ENCODE data around the gene RSRC1. TPM values are rescaled to one million over a fixed set of nuclear protein-coding genes. Genes with fewer than 3 reads are reported as not detected.

RSRC1 gene
- total and polyA plus RNA-seq, 2 donors (not counting 1 experiment from before 2014, with no cell fraction given), result 4.5 to 54.6 TPM

- H3K4me2 ChIP-seq (replicated peaks; ENCODE audit: low read depth, low read length, poor library complexity, severe bottlenecking), result no peak overlapping the region
- no peaks in the 10 kb centered on the region for H3K9me3 Mint-ChIP-seq (ENCODE audit: insufficient read depth)
- no peak overlapping the region for H3K4me3 Mint-ChIP-seq
- ChIA-PET CTCF (no interaction called here), POLR2A (no interaction called here)
- H3K9ac ChIP-seq (ENCODE audit: low read length), result no peak overlapping the region
- peaks cover 0 to 2% (median 0%) of the 10 kb centered on the region in 4 experiments for H3K27me3 ChIP-seq (replicated peaks in 1 of 4; ENCODE audit: control extremely low read depth in 1 of 4, control insufficient read depth in 3 of 4, insufficient read depth in 4 of 4, low read length in 3 of 4)
- peaks cover 16% of the 10 kb centered on the region for H3K27me3 Mint-ChIP-seq
- ATAC-seq (ENCODE audit: low read depth) (no peak), DNase-seq (no peak)
- no peak overlapping the region for H2AFZ ChIP-seq (ENCODE audit: insufficient read depth, low read depth, low read length, poor library complexity, severe bottlenecking)
- H3K9me3 ChIP-seq (ENCODE audit: control extremely low read depth in 1 of 3, control insufficient read depth in 2 of 3, insufficient read depth in 1 of 3, low read length in 2 of 3), result peaks cover 0 to 2% (median 0%) of the 10 kb centered on the region in 3 donors
- no peak for TF ChIP-seq EZH2 (IDR thresholded peaks at IDR 0.05; ENCODE audit: borderline replicate concordance, insufficient read depth, low read depth, low read length, poor library complexity, severe bottlenecking)
- TF ChIP-seq, protein P1, sequence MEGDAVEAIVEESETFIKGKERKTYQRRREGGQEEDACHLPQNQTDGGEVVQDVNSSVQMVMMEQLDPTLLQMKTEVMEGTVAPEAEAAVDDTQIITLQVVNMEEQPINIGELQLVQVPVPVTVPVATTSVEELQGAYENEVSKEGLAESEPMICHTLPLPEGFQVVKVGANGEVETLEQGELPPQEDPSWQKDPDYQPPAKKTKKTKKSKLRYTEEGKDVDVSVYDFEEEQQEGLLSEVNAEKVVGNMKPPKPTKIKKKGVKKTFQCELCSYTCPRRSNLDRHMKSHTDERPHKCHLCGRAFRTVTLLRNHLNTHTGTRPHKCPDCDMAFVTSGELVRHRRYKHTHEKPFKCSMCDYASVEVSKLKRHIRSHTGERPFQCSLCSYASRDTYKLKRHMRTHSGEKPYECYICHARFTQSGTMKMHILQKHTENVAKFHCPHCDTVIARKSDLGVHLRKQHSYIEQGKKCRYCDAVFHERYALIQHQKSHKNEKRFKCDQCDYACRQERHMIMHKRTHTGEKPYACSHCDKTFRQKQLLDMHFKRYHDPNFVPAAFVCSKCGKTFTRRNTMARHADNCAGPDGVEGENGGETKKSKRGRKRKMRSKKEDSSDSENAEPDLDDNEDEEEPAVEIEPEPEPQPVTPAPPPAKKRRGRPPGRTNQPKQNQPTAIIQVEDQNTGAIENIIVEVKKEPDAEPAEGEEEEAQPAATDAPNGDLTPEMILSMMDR (IDR thresholded peaks at IDR 0.05), result no peak
- no peaks in the 10 kb centered on the region for H3K79me2 ChIP-seq (ENCODE audit: control insufficient read depth, insufficient read depth, low read length)
- intact Hi-C loops (cut with micrococcal nuclease), result no loop called here
- no peak overlapping the region for H3K27ac ChIP-seq (ENCODE audit: low read length in 2 of 2)
- no peaks in the 10 kb centered on the region for H4K20me1 ChIP-seq (ENCODE audit: control insufficient read depth, insufficient read depth, low read length, poor library complexity, severe bottlenecking)
- no peaks in the 10 kb centered on the region for H3K4me1 ChIP-seq (ENCODE audit: control insufficient read depth in 2 of 2, insufficient read depth in 2 of 2, low read length in 2 of 2)
- H3K27ac Mint-ChIP-seq, result no peak overlapping the region
- H3K4me1 Mint-ChIP-seq, result no peaks in the 10 kb centered on the region
- H3K4me3 ChIP-seq (ENCODE audit: control extremely low read depth in 1 of 5, extremely low read depth in 1 of 5, insufficient read depth in 1 of 5, low read depth in 2 of 5, low read length in 4 of 5), result no peak overlapping the region
- no peaks in the 10 kb centered on the region for H3K36me3 ChIP-seq (replicated peaks in 1 of 2; ENCODE audit: control extremely low read depth in 1 of 2, control insufficient read depth in 1 of 2, extremely low read depth in 1 of 2, insufficient read depth in 2 of 2, low read length in 1 of 2)
These were observed 37.1 kb upstream of the RSRC1 start for GRCh38 chr3:158072790-158073189.

- no peak for DNase-seq
- Histone ChIP-seq H3K9ac (ENCODE audit: low read length) (no peak overlapping the region), H3K9me3 (ENCODE audit: control extremely low read depth in 1 of 3, control insufficient read depth in 2 of 3, insufficient read depth in 1 of 3, low read length in 2 of 3) (peaks cover 0 to 2% (median 0%) of the 10 kb centered on the region in 3 donors), H3K36me3 (replicated peaks in 1 of 2; ENCODE audit: control extremely low read depth in 1 of 2, control insufficient read depth in 1 of 2, extremely low read depth in 1 of 2, insufficient read depth in 2 of 2, low read length in 1 of 2) (no peaks in the 10 kb centered on the region), H4K20me1 (ENCODE audit: control insufficient read depth, insufficient read depth, low read length, poor library complexity, severe bottlenecking) (no peaks in the 10 kb centered on the region), H3K4me1 (ENCODE audit: control insufficient read depth in 2 of 2, insufficient read depth in 2 of 2, low read length in 2 of 2) (no peaks in the 10 kb centered on the region), H2AFZ (ENCODE audit: insufficient read depth, low read depth, low read length, poor library complexity, severe bottlenecking) (no peak overlapping the region), H3K4me3 (ENCODE audit: control extremely low read depth in 1 of 5, extremely low read depth in 1 of 5, insufficient read depth in 1 of 5, low read depth in 2 of 5, low read length in 4 of 5) (no peak overlapping the region), H3K27ac (ENCODE audit: low read length in 2 of 2) (no peak overlapping the region), H3K79me2 (ENCODE audit: control insufficient read depth, insufficient read depth, low read length) (no peaks in the 10 kb centered on the region), H3K4me2 (replicated peaks; ENCODE audit: low read depth, low read length, poor library complexity, severe bottlenecking) (no peak overlapping the region), H3K27me3 (replicated peaks in 1 of 4; ENCODE audit: control extremely low read depth in 1 of 4, control insufficient read depth in 3 of 4, insufficient read depth in 4 of 4, low read length in 3 of 4) (peaks cover 0 to 4% (median 0%) of the 10 kb centered on the region in 4 experiments)
- intact Hi-C loops (cut with micrococcal nuclease), result no loop called here
- ChIA-PET CTCF (no interaction called here), POLR2A (no interaction called here)
- Mint-ChIP-seq H3K27ac (no peak overlapping the region), H3K27me3 (peaks cover 16% of the 10 kb centered on the region), H3K4me1 (no peaks in the 10 kb centered on the region), H3K9me3 (ENCODE audit: insufficient read depth) (no peaks in the 10 kb centered on the region), H3K4me3 (no peak overlapping the region)
- TF ChIP-seq, protein P1 (IDR thresholded peaks at IDR 0.05), result no peak
- no CpG with 5 or more reads among the region's 1 CpG for WGBS (ENCODE audit: insufficient coverage)
- no peak for ATAC-seq (ENCODE audit: low read depth)
These were observed 35.3 kb upstream of the RSRC1 start for GRCh38 chr3:158074591-158074990.
